ENCODE data around the gene FGF3.

- no peak for TF ChIP-seq CTCF (IDR thresholded peaks at IDR 0.05)
- no peak for TF ChIP-seq POLR2A (IDR thresholded peaks at IDR 0.05)
Observed at GRCh38 chr11:69812946-69813345, 6.3 kb downstream of the FGF3 start.

All from stomach (tissue), 4 donors.